Upper lobe of left lung (tissue), 6 donors: Measurements from ENCODE around the gene PIR. TPM values are rescaled to one million over a fixed set of nuclear protein-coding genes. Genes with fewer than 3 reads are reported as not detected.

Source experiments
- ATAC-seq, 2 donors: fragments of 200-7000 bp; cut with Tn5 transposase; one replicate each; pipeline ENCODE4 v1.9.1; 2022; ENCODE audit warnings: mild to moderate bottlenecking in 2 of 2, moderate library complexity in 2 of 2; ENCODE audit not compliant: low FRiP score in 2 of 2
- DNase-seq, 2 donors: peaks; one replicate each; pipeline ENCODE4 v3.0.0-alpha.2; 2019 to 2020
- H3K27ac ChIP-seq, 4 donors: fragments of 200-600 bp; sonication (generic); one replicate each; pipeline ENCODE4 v1.5.1; 2016 to 2019
- H3K27me3 ChIP-seq, 4 donors: fragments of 200-600 bp; sonication (generic); one replicate each; pipeline ENCODE4 v1.5.1; 2017 to 2019
- H3K36me3 ChIP-seq, 4 donors: fragments of 200-600 bp; sonication (generic); one replicate each; pipeline ENCODE4 v1.5.1; 2016 to 2019
- H3K4me1 ChIP-seq, 4 donors: fragments of 200-600 bp; sonication (generic); one replicate each; pipeline ENCODE4 v1.5.1; 2018 to 2019
- H3K4me3 ChIP-seq, 4 donors: fragments of 200-600 bp; sonication (generic); one replicate each; pipeline ENCODE4 v1.5.1; 2017 to 2019; ENCODE audit warnings: mild to moderate bottlenecking in 2 of 4, moderate library complexity in 1 of 4
- H3K9me3 ChIP-seq, 4 donors: fragments of 200-600 bp; sonication (generic); one replicate each; pipeline ENCODE4 v1.5.1; 2018 to 2019
- CTCF ChIP-seq, 6 experiments: fragments of 450-650 bp in 4 of 6; fragments of 200-600 bp in 2 of 6; sonication (generic) in 2 of 6; IDR thresholded peaks; one replicate each; pipeline ENCODE4 v1.5.1; 2016 to 2019; ENCODE audit warnings: antibody characterized with exemption in 6 of 6
- EP300 ChIP-seq, 4 donors: sonication (generic); formaldehyde crosslinking; IDR thresholded peaks; one replicate each; pipeline ENCODE4 v1.5.1; 2017; ENCODE audit warnings: antibody characterized with exemption in 4 of 4, control low read depth in 2 of 4
- POLR2A ChIP-seq, 4 donors: fragments of 450-650 bp; IDR thresholded peaks; one replicate each; pipeline ENCODE4 v1.5.1; 2016 to 2017; ENCODE audit warnings: antibody characterized with exemption in 4 of 4, mild to moderate bottlenecking in 2 of 4
- POLR2AphosphoS5 ChIP-seq, 2 donors: sonication (generic); formaldehyde crosslinking; IDR thresholded peaks; one replicate each; pipeline ENCODE4 v1.5.1; 2017; ENCODE audit warnings: antibody characterized with exemption in 2 of 2
- WGBS, 2 donors: methylation state at CpG; one replicate each; pipeline ENCODE4 v1.1.5; 2017 to 2018; 5-methylcytosine and 5-hydroxymethylcytosine counted together
- total RNA-seq, 6 donors: library from RNA; depleted of rRNA in 4 of 6; stranded (reverse); fragments of >200 nt in 4 of 6; gene quantifications; one replicate each; pipeline versions ENCODE4 v1.1.0 to v1.2.1, GENCODE V29; 2016 to 2021
- donor health status: DM: no; HTN: no; CAD: no; lungs with moderate emphysema.
- donor health status: DM: no; HTN: yes; CAD: no; lungs with severe emphysema.

PIR gene
- total RNA-seq, 6 donors from 2014 or later = 11.7 to 20.6 (median 18.5) TPM

GRCh38 chrX:15523088-15523487 lies 30.0 kb upstream of the PIR start:
- Histone ChIP-seq H3K36me3 (no peaks in the 10 kb centered on the region), H3K27ac (no peak overlapping the region), H3K9me3 (no peaks in the 10 kb centered on the region), H3K4me3 (no peak overlapping the region), H3K4me1 (peaks cover 0 to 6% (median 0%) of the 10 kb centered on the region in 4 donors), H3K27me3 (no peaks in the 10 kb centered on the region)
- DNase-seq (no peak), ATAC-seq (no peak)
- TF ChIP-seq CTCF (IDR thresholded peaks at IDR 0.05) (no peak), EP300 (IDR thresholded peaks at IDR 0.05) (no peak), POLR2A (IDR thresholded peaks at IDR 0.05) (no peak), POLR2AphosphoS5 (IDR thresholded peaks at IDR 0.05) (no peak)

- 61 to 66% methylated on average over 2 to 3 of the region's 3 CpGs for WGBS, 2 donors
- Histone ChIP-seq H3K4me3 (no peak overlapping the region), H3K27me3 (no peaks in the 10 kb centered on the region), H3K27ac (no peak overlapping the region), H3K9me3 (no peaks in the 10 kb centered on the region), H3K36me3 (no peaks in the 10 kb centered on the region), H3K4me1 (peaks cover 0 to 6% (median 0%) of the 10 kb centered on the region in 4 donors)
- no peak for DNase-seq
- no peak for ATAC-seq
- TF ChIP-seq CTCF (IDR thresholded peaks at IDR 0.05) (no peak), EP300 (IDR thresholded peaks at IDR 0.05) (no peak), POLR2AphosphoS5 (IDR thresholded peaks at IDR 0.05) (no peak), POLR2A (IDR thresholded peaks at IDR 0.05) (no peak)
Observed at GRCh38 chrX:15522464-15522863, 29.3 kb upstream of the PIR start.

GRCh38 chrX:15515931-15516330 lies 22.8 kb upstream of the PIR start:
- no peak overlapping the region for H3K27ac ChIP-seq
- no peaks in the 10 kb centered on the region for H3K36me3 ChIP-seq
- peak in 1 of 6 experiments; percentile 4 for TF ChIP-seq CTCF (IDR thresholded peaks at IDR 0.05)
- TF ChIP-seq EP300 (IDR thresholded peaks at IDR 0.05) = peak in 1 of 4 donors; percentile 31
- no peak for TF ChIP-seq POLR2A (IDR thresholded peaks at IDR 0.05)
- peak in 1 of 2 donors; percentile 37 for TF ChIP-seq POLR2AphosphoS5 (IDR thresholded peaks at IDR 0.05)
- no peaks in the 10 kb centered on the region for H3K9me3 ChIP-seq
- no peak for DNase-seq
- 9 to 11% methylated on average over 3 to 6 of the region's 6 CpGs for WGBS, 2 donors
- H3K27me3 ChIP-seq = no peaks in the 10 kb centered on the region
- H3K4me1 ChIP-seq = no peaks in the 10 kb centered on the region
- ATAC-seq = no peak
- H3K4me3 ChIP-seq = no peak overlapping the region

- TF ChIP-seq EP300 (IDR thresholded peaks at IDR 0.05) (no peak), POLR2AphosphoS5 (IDR thresholded peaks at IDR 0.05) (no peak), CTCF (IDR thresholded peaks at IDR 0.05) (no peak), POLR2A (IDR thresholded peaks at IDR 0.05) (no peak)
- H3K9me3 ChIP-seq = no peaks in the 10 kb centered on the region
- 50 to 93% methylated on average over 1 of the region's 1 CpG for WGBS, 2 donors
- H3K4me3 ChIP-seq = no peak overlapping the region
- no peaks in the 10 kb centered on the region for H3K27me3 ChIP-seq
- ATAC-seq (no peak), DNase-seq (no peak)
- no peaks in the 10 kb centered on the region for H3K4me1 ChIP-seq
- no peaks in the 10 kb centered on the region for H3K36me3 ChIP-seq
- no peak overlapping the region for H3K27ac ChIP-seq
Observed at GRCh38 chrX:15514279-15514678, 21.1 kb upstream of the PIR start.

- WGBS, 2 donors = 63 to 86% methylated on average over 4 of the region's 4 CpGs
- ATAC-seq = no peak
- H3K36me3 ChIP-seq = no peaks in the 10 kb centered on the region
- DNase-seq = no peak
- H3K4me3 ChIP-seq = no peak overlapping the region
- no peaks in the 10 kb centered on the region for H3K4me1 ChIP-seq
- H3K27ac ChIP-seq = no peak overlapping the region
- no peaks in the 10 kb centered on the region for H3K9me3 ChIP-seq
- no peaks in the 10 kb centered on the region for H3K27me3 ChIP-seq
- no peak for TF ChIP-seq POLR2A (IDR thresholded peaks at IDR 0.05)
- no peak for TF ChIP-seq EP300 (IDR thresholded peaks at IDR 0.05)
- TF ChIP-seq POLR2AphosphoS5 (IDR thresholded peaks at IDR 0.05) = no peak
- TF ChIP-seq CTCF (IDR thresholded peaks at IDR 0.05) = no peak
Observed at GRCh38 chrX:15512401-15512965, 19.4 kb upstream of the PIR start.
